Measurements from ENCODE around the gene NOTCH3. TPM values are rescaled to one million over a fixed set of nuclear protein-coding genes. Genes with fewer than 3 reads are reported as not detected.
A peak's percentile ranks its signal among the peaks of the same experiment; 100 is the strongest.

The NOTCH3 gene
- polyA plus RNA-seq, 4 donors, result 0.45 to 15.6 (median 6.6) TPM

DNA sequence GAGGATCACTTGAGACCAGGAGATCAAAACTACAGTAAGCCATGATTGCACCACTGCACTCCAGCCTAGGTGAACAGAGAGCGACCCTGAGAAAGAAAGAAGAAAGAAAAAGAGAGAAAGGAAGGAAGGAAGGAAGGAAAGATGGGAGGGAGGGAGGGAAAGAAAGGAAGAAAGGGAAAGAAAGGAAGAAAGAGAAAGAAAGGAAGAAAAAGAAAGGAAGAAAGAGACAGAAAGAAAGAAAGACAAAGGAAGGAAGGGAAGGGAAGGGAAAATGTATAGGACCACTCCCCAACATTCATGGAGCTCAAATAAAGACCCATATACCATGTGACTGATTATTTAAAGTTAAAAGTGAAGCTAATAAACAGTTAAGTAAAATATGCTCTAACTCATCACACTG, 53.7 kb downstream of the NOTCH3 start:
- H3K27me3 ChIP-seq (ENCODE audit: control insufficient read depth in 3 of 3, insufficient read depth in 3 of 3, low read length in 3 of 3), result no peaks in the 10 kb centered on the region
- no peaks in the 10 kb centered on the region for H3K36me3 ChIP-seq (ENCODE audit: control insufficient read depth in 3 of 3, insufficient read depth in 2 of 3, low read depth in 1 of 3, low read length in 3 of 3)
- H3K4me3 ChIP-seq (ENCODE audit: low read depth in 1 of 3, low read length in 3 of 3), result no peak overlapping the region
- no peak overlapping the region for H3K27ac ChIP-seq (ENCODE audit: low read depth in 1 of 3, low read length in 2 of 3)
- no peak for DNase-seq
- no peaks in the 10 kb centered on the region for H3K4me1 ChIP-seq (ENCODE audit: control insufficient read depth in 3 of 3, insufficient read depth in 2 of 3, low read depth in 1 of 3, low read length in 2 of 3)
- WGBS, 3 donors, result 79 to 95% (median 94%) methylated on average over 1 of the region's 1 CpG
- FAIRE-seq, result no peak
- H3K9me3 ChIP-seq (ENCODE audit: control insufficient read depth in 2 of 2, insufficient read depth in 1 of 2, low read depth in 1 of 2, low read length in 1 of 2), result no peaks in the 10 kb centered on the region

DNA sequence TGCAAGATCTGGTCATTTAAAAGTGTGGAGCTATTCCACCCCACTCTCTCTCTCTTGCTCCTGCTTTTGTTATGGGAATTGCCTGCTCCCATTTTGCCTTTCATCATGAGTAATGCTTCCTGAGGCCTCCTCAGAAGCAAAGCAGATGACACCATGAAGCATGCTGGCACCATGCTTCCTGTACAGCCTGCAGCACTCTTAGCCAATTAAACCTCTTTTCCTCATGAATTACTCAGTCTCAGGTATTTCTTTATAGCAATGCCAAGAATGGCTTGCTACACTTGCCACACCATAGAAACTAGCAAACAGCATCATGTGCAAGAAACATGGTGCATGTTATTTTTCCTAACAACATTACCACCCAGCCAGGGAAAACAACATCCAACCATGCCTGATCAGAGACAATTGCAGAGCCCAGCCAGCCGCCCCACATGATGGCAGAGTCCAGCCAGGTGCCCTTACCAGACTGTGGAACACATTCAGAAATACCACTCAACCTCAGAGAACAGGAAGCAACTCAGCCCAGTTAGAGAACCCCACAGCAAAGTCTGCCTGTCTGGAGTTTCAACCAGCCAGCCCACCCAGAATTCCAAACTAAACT, 56.6 kb downstream of the NOTCH3 start:
- FAIRE-seq (no peak), DNase-seq (no peak)
- Histone ChIP-seq H3K36me3 (ENCODE audit: control insufficient read depth in 3 of 3, insufficient read depth in 2 of 3, low read depth in 1 of 3, low read length in 3 of 3) (no peaks in the 10 kb centered on the region), H3K4me1 (ENCODE audit: control insufficient read depth in 3 of 3, insufficient read depth in 2 of 3, low read depth in 1 of 3, low read length in 2 of 3) (no peaks in the 10 kb centered on the region), H3K4me3 (ENCODE audit: low read depth in 1 of 3, low read length in 3 of 3) (no peak overlapping the region), H3K27ac (ENCODE audit: low read depth in 1 of 3, low read length in 2 of 3) (no peak overlapping the region), H3K9me3 (ENCODE audit: control insufficient read depth in 2 of 2, insufficient read depth in 1 of 2, low read depth in 1 of 2, low read length in 1 of 2) (peaks cover 0 to 5% of the 10 kb centered on the region in 2 donors), H3K27me3 (ENCODE audit: control insufficient read depth in 3 of 3, insufficient read depth in 3 of 3, low read length in 3 of 3) (no peaks in the 10 kb centered on the region)
- 86 to 100% (median 91%) methylated on average over 1 of the region's 1 CpG for WGBS, 3 donors

DNA sequence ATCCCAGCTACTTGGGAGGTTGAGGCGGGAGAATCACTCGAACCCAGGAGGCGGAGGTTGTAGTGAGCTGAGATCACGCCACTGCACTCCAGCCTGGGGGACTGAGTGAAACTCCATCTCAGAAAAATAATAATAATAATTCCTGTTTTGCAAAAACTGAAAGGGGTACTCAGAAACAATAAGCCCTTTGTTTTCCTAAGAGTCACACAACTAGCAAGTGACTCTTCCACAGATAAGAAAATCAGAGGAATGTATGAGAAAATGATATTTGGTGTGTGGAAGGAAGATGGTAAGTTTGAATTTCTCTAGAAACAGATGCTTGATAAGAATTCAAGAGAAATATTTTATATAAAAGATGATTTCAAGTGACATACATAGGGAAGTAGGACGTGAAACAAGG, 58.5 kb downstream of the NOTCH3 start:
- Histone ChIP-seq H3K4me3 (ENCODE audit: low read depth in 1 of 3, low read length in 3 of 3) (no peak overlapping the region), H3K9me3 (ENCODE audit: control insufficient read depth in 2 of 2, insufficient read depth in 1 of 2, low read depth in 1 of 2, low read length in 1 of 2) (peaks cover 0 to 11% of the 10 kb centered on the region in 2 donors), H3K36me3 (ENCODE audit: control insufficient read depth in 3 of 3, insufficient read depth in 2 of 3, low read depth in 1 of 3, low read length in 3 of 3) (no peaks in the 10 kb centered on the region), H3K27ac (ENCODE audit: low read depth in 1 of 3, low read length in 2 of 3) (no peak overlapping the region), H3K27me3 (ENCODE audit: control insufficient read depth in 3 of 3, insufficient read depth in 3 of 3, low read length in 3 of 3) (no peaks in the 10 kb centered on the region), H3K4me1 (ENCODE audit: control insufficient read depth in 3 of 3, insufficient read depth in 2 of 3, low read depth in 1 of 3, low read length in 2 of 3) (no peaks in the 10 kb centered on the region)
- 81 to 84% (median 83%) methylated on average over 5 of the region's 5 CpGs for WGBS, 3 donors
- FAIRE-seq (no peak), DNase-seq (no peak)

DNA sequence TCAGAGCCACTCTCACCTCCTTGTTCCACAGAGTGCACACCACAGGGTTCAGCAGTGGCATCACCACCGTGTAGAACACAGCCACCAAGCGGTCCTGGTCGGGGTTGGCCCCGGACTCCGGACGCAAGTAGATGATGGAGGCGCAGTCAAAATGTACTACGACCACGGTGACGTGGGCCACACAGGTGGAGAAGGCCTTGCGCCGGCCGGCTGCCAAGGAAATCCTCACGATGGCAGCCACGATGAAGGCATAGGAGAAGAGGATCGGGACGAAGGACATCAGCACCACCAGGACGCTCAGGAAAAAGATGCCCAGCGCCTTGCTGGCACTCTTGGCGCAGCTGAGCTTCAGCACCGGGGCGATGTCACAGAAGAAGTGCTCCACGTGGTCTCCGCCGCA, 59.7 kb downstream of the NOTCH3 start:
- 94 to 96% (median 94%) methylated on average over 25 of the region's 25 CpGs for WGBS, 3 donors
- FAIRE-seq, result no peak
- H3K9me3 ChIP-seq (ENCODE audit: control insufficient read depth in 2 of 2, insufficient read depth in 1 of 2, low read depth in 1 of 2, low read length in 1 of 2), result peaks cover 0 to 11% of the 10 kb centered on the region in 2 donors

DNA sequence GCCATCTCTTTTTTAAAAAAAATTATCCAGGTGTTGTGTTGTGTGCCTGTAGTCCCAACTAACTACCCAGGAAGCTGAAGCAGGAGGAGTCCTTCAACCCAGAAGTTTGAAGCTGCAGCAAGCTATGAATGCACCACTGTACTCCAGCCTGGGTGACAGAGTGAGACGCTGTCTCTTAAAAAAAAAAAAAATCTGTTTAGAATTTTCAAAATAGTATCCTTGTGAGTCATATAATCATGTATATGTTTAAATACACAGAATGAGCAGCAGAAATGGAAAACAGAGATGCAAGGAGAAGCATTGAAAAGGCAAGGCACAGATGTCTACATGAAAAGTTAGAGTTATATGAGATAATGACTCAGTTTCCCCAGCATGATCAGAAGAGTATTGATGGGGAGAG, 62.4 kb downstream of the NOTCH3 start:
- peaks cover 0 to 2% (median 0%) of the 10 kb centered on the region in 3 donors for H3K4me1 ChIP-seq (ENCODE audit: control insufficient read depth in 3 of 3, insufficient read depth in 2 of 3, low read depth in 1 of 3, low read length in 2 of 3)
- peaks cover 0 to 11% of the 10 kb centered on the region in 2 donors for H3K9me3 ChIP-seq (ENCODE audit: control insufficient read depth in 2 of 2, insufficient read depth in 1 of 2, low read depth in 1 of 2, low read length in 1 of 2)
- no peak for FAIRE-seq
- WGBS, 3 donors, result 52 to 86% (median 84%) methylated on average over 1 of the region's 1 CpG
- no peaks in the 10 kb centered on the region for H3K36me3 ChIP-seq (ENCODE audit: control insufficient read depth in 3 of 3, insufficient read depth in 2 of 3, low read depth in 1 of 3, low read length in 3 of 3)
- no peak overlapping the region for H3K27ac ChIP-seq (ENCODE audit: low read depth in 1 of 3, low read length in 2 of 3)
- no peaks in the 10 kb centered on the region for H3K27me3 ChIP-seq (ENCODE audit: control insufficient read depth in 3 of 3, insufficient read depth in 3 of 3, low read length in 3 of 3)
- no peak for DNase-seq
- H3K4me3 ChIP-seq (ENCODE audit: low read depth in 1 of 3, low read length in 3 of 3), result no peak overlapping the region

More for the DNA sequence above, 59.7 kb downstream of the NOTCH3 start:
- Histone ChIP-seq H3K36me3 (ENCODE audit: control insufficient read depth in 3 of 3, insufficient read depth in 2 of 3, low read depth in 1 of 3, low read length in 3 of 3) (no peaks in the 10 kb centered on the region), H3K27ac (ENCODE audit: low read depth in 1 of 3, low read length in 2 of 3) (no peak overlapping the region), H3K4me3 (ENCODE audit: low read depth in 1 of 3, low read length in 3 of 3) (no peak overlapping the region), H3K27me3 (ENCODE audit: control insufficient read depth in 3 of 3, insufficient read depth in 3 of 3, low read length in 3 of 3) (no peaks in the 10 kb centered on the region), H3K4me1 (ENCODE audit: control insufficient read depth in 3 of 3, insufficient read depth in 2 of 3, low read depth in 1 of 3, low read length in 2 of 3) (no peaks in the 10 kb centered on the region)
- no peak for DNase-seq

DNA sequence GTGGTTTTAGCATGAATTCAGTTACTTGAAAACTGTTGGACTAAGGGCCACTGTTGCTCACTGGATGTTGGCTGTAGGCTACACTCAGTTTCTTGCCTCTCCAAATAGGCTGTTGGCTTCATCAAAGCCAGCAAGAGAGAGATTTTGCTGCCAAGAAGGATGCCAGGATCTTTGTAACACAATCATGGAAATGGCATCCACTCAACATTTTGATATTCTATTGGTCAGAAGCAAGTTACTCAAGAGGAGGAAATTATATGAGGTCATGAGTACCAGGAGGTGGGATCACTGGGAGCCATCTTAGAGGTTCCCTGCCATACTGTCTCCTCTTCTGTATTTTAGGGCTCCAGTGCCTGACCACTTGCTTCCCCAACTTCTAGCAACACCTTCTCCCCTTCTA, 63.0 kb downstream of the NOTCH3 start:
- no peak for FAIRE-seq
- H3K27ac ChIP-seq (ENCODE audit: low read depth in 1 of 3, low read length in 2 of 3), result no peak overlapping the region
- peaks cover 0 to 11% of the 10 kb centered on the region in 2 donors for H3K9me3 ChIP-seq (ENCODE audit: control insufficient read depth in 2 of 2, insufficient read depth in 1 of 2, low read depth in 1 of 2, low read length in 1 of 2)

DNA sequence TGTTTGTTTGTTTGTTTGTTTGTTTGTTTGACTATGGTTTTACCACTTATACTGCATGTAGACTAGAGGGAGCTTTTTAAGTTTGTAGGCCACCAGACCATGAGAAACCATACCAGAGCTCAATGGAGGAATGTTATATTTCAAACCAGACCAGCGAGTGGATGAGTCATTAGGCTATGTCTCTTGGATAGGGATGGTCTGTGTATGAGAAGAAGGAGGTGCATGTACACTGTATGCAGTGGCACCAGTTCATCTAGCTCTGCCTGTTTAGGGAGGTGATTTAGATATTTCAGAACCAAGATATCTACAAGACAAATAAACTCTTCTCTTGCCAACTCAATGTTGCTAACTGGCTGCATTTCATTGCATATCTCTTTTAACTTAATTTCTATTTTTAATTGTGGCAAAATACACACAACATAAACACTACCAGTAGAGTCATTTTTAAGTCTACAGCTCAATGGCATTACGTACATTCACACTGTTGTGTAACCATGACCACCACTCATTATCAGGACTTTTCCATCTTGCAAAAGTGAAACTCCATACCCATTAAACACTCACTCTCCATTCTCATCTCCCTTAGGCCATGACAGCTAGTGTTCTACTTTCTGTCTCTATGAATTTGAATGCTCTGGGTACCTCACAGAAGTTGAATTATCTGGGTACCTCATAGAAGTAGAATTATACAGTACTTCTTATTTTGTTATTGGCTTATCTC, 64.4 kb downstream of the NOTCH3 start:
- 72 to 74% (median 72%) methylated on average over 2 of the region's 2 CpGs for WGBS, 3 donors
- FAIRE-seq (no peak), DNase-seq (no peak)
- Histone ChIP-seq H3K4me3 (ENCODE audit: low read depth in 1 of 3, low read length in 3 of 3) (no peak overlapping the region), H3K9me3 (ENCODE audit: control insufficient read depth in 2 of 2, insufficient read depth in 1 of 2, low read depth in 1 of 2, low read length in 1 of 2) (peaks cover 0 to 11% of the 10 kb centered on the region in 2 donors), H3K4me1 (ENCODE audit: control insufficient read depth in 3 of 3, insufficient read depth in 2 of 3, low read depth in 1 of 3, low read length in 2 of 3) (peaks cover 0 to 2% (median 0%) of the 10 kb centered on the region in 3 donors), H3K36me3 (ENCODE audit: control insufficient read depth in 3 of 3, insufficient read depth in 2 of 3, low read depth in 1 of 3, low read length in 3 of 3) (no peaks in the 10 kb centered on the region), H3K27ac (ENCODE audit: low read depth in 1 of 3, low read length in 2 of 3) (no peak overlapping the region), H3K27me3 (ENCODE audit: control insufficient read depth in 3 of 3, insufficient read depth in 3 of 3, low read length in 3 of 3) (no peaks in the 10 kb centered on the region)

More for the DNA sequence above, 63.0 kb downstream of the NOTCH3 start:
- Histone ChIP-seq H3K27me3 (ENCODE audit: control insufficient read depth in 3 of 3, insufficient read depth in 3 of 3, low read length in 3 of 3) (no peaks in the 10 kb centered on the region), H3K4me1 (ENCODE audit: control insufficient read depth in 3 of 3, insufficient read depth in 2 of 3, low read depth in 1 of 3, low read length in 2 of 3) (peaks cover 0 to 2% (median 0%) of the 10 kb centered on the region in 3 donors), H3K4me3 (ENCODE audit: low read depth in 1 of 3, low read length in 3 of 3) (no peak overlapping the region), H3K36me3 (ENCODE audit: control insufficient read depth in 3 of 3, insufficient read depth in 2 of 3, low read depth in 1 of 3, low read length in 3 of 3) (no peaks in the 10 kb centered on the region)
- DNase-seq, result no peak

DNA sequence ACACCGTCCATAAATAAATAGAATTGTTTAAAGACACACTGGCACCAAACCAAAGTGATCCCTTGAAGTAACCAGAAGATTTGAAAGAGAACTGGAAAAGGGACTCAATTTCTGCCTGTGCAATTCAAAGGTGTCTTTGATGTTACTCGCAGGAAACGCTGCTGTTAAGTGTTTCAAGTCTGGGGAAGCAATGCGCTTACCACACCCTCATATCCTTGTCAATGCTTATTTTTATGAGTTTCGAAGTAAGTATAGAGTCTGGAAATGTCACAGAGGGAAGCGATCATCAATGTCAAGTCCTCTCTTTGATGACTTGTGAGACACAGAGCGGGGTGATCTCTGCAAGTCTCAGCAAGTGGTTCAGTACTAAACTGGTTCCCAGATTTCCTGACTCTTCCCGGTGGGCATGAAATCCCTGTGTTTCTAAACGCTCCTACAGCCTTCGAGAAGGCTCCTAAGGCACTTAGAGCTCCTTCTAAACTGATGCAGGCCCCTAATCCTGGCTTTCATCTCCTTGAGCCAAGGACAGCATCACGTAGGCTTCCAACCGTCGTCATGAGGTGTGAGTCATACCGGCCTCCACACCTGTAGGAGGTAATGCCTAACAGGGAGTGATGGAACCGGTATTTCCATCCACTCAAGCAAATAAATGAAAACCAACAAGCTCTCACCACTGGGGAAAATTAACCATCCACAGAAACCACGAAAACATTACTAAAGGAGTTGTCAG, 70.8 kb downstream of the NOTCH3 start:
- DNase-seq (peak in 1 of 2 donors; percentile 15), FAIRE-seq (no peak)
- Histone ChIP-seq H3K4me3 (ENCODE audit: low read depth in 1 of 3, low read length in 3 of 3) (no peak overlapping the region), H3K4me1 (ENCODE audit: control insufficient read depth in 3 of 3, insufficient read depth in 2 of 3, low read depth in 1 of 3, low read length in 2 of 3) (peaks cover 0 to 2% (median 2%) of the 10 kb centered on the region in 3 donors), H3K27me3 (ENCODE audit: control insufficient read depth in 3 of 3, insufficient read depth in 3 of 3, low read length in 3 of 3) (no peaks in the 10 kb centered on the region), H3K9me3 (ENCODE audit: control insufficient read depth in 2 of 2, insufficient read depth in 1 of 2, low read depth in 1 of 2, low read length in 1 of 2) (no peaks in the 10 kb centered on the region), H3K27ac (ENCODE audit: low read depth in 1 of 3, low read length in 2 of 3) (no peak overlapping the region), H3K36me3 (ENCODE audit: control insufficient read depth in 3 of 3, insufficient read depth in 2 of 3, low read depth in 1 of 3, low read length in 3 of 3) (no peaks in the 10 kb centered on the region)
- 57 to 58% (median 57%) methylated on average over 16 of the region's 16 CpGs for WGBS, 3 donors

All from small intestine (tissue), 7 donors.